Stimulated activated CD8-positive, alpha-beta memory T cell treated with anti-CD3 and anti-CD28 coated beads, Interleukin-15, amount 100 ng/mL, for 4 hours (primary cell): Measurements from ENCODE around the gene TEAD4.

ENCODE experiments used
- DNase-seq, 2 donors: peaks; one replicate each; pipeline ENCODE4 v3.0.0-alpha.2; 2020; ENCODE audit warnings: low read depth in 2 of 2

TEAD4 gene

GRCh38 chr12:3002646-3003045, 43.4 kb downstream of the TEAD4 start:
- DNase-seq = no peak

- no peak for DNase-seq
Observed at GRCh38 chr12:3003357-3003992, 44.3 kb downstream of the TEAD4 start.

- no peak for DNase-seq
Observed at GRCh38 chr12:3004655-3005565, 45.7 kb downstream of the TEAD4 start.

GRCh38 chr12:3005736-3006135, 46.5 kb downstream of the TEAD4 start:
- no peak for DNase-seq

- no peak for DNase-seq
Observed at GRCh38 chr12:3009780-3010179, 50.6 kb downstream of the TEAD4 start.

GRCh38 chr12:3010214-3010930, 51.2 kb downstream of the TEAD4 start:
- no peak for DNase-seq

GRCh38 chr12:3012786-3013185, 53.6 kb downstream of the TEAD4 start:
- no peak for DNase-seq

- DNase-seq = no peak
Observed at GRCh38 chr12:3014641-3015040, 55.4 kb downstream of the TEAD4 start.

- no peak for DNase-seq
Observed at GRCh38 chr12:3015356-3015755, 56.2 kb downstream of the TEAD4 start.

GRCh38 chr12:3016191-3016590, 57.0 kb downstream of the TEAD4 start:
- no peak for DNase-seq

GRCh38 chr12:3017281-3017680, 58.1 kb downstream of the TEAD4 start:
- DNase-seq = no peak

- no peak for DNase-seq
Observed at GRCh38 chr12:3018284-3019004, 59.2 kb downstream of the TEAD4 start.

GRCh38 chr12:3019005-3019680, 59.9 kb downstream of the TEAD4 start:
- DNase-seq = no peak

GRCh38 chr12:3020399-3020798, 61.2 kb downstream of the TEAD4 start:
- no peak for DNase-seq

- DNase-seq = no peak
Observed at GRCh38 chr12:3020850-3021435, 61.7 kb downstream of the TEAD4 start.

- DNase-seq = no peak
Observed at GRCh38 chr12:3022411-3022810, 63.2 kb downstream of the TEAD4 start.

GRCh38 chr12:3022961-3023360, 63.8 kb downstream of the TEAD4 start:
- no peak for DNase-seq

GRCh38 chr12:3028108-3028507, 68.9 kb downstream of the TEAD4 start:
- DNase-seq = no peak

- no peak for DNase-seq
Observed at GRCh38 chr12:3030821-3031429, 71.7 kb downstream of the TEAD4 start.

- DNase-seq = no peak
Observed at GRCh38 chr12:3032161-3032560, 73.0 kb downstream of the TEAD4 start.
